ENCODE data around the gene HOXA11. TPM values are rescaled to one million over a fixed set of nuclear protein-coding genes. Genes with fewer than 3 reads are reported as not detected.

Gene HOXA11
- total RNA-seq, 1 experiment from 2014 or later = not detected

GRCh38 chr7:27208998-27209397, 24.0 kb upstream of the HOXA11 start:
- no peak for DNase-seq (ENCODE audit: low spot score)
- ATAC-seq = no peak
- Mint-ChIP-seq H3K4me3 (no peak overlapping the region), H3K36me3 (no peaks in the 10 kb centered on the region), H3K4me1 (peaks cover 25% of the 10 kb centered on the region), H3K27ac (no peak overlapping the region), H3K9me3 (no peaks in the 10 kb centered on the region), H3K27me3 (ENCODE audit: low read depth) (peaks cover 100% of the 10 kb centered on the region)
- ChIA-PET POLR2A (no interaction called here), CTCF (interaction anchor here (0.7 to 3.5 kb wide), 10 partner anchors 10 to 811 kb away, joined by 3 to 23 read pairs (median 6); partner anchors contain the start of gene HOXA13)
- TF ChIP-seq ATF1 (CRISPR knock-in tag; IDR thresholded peaks at IDR 0.05) = no peak

- POLR2A ChIA-PET = no interaction called here
Observed at GRCh38 chr7:27207348-27207985, 22.4 kb upstream of the HOXA11 start.

GRCh38 chr7:27205325-27206280, 20.6 kb upstream of the HOXA11 start:
- Mint-ChIP-seq H3K27ac (no peak overlapping the region), H3K36me3 (no peaks in the 10 kb centered on the region), H3K9me3 (no peaks in the 10 kb centered on the region), H3K4me3 (peak overlapping the region; percentile 41), H3K4me1 (peaks cover 30% of the 10 kb centered on the region), H3K27me3 (ENCODE audit: low read depth) (peaks cover 100% of the 10 kb centered on the region)
- DNase-seq (ENCODE audit: low spot score) (no peak), ATAC-seq (no peak)
- ChIA-PET POLR2A (interaction anchor here (0.8 kb wide), 1 partner anchor 30 kb away, joined by 3 read pairs; no protein-coding TSS in a partner anchor), CTCF (interaction anchor here (1.0 to 2.4 kb wide), 5 partner anchors 10 to 400 kb away, joined by 3 to 12 read pairs (median 4); no protein-coding TSS in a partner anchor)
- TF ChIP-seq ZBTB21 (CRISPR knock-in tag; IDR thresholded peaks at IDR 0.05; ENCODE audit: borderline replicate concordance) (no peak), USF1 (CRISPR knock-in tag; IDR thresholded peaks at IDR 0.05) (no peak), ZNF532 (CRISPR knock-in tag; IDR thresholded peaks at IDR 0.05; ENCODE audit: borderline replicate concordance) (no peak), PREB (CRISPR knock-in tag; IDR thresholded peaks at IDR 0.05; ENCODE audit: borderline replicate concordance) (no peak), ZNF219 (CRISPR knock-in tag; IDR thresholded peaks at IDR 0.05; ENCODE audit: borderline replicate concordance) (no peak), CDX4 (CRISPR knock-in tag; IDR thresholded peaks at IDR 0.05; ENCODE audit: borderline replicate concordance) (no peak), TP53 (CRISPR knock-in tag; IDR thresholded peaks at IDR 0.05) (no peak), MYBL2 (CRISPR knock-in tag; IDR thresholded peaks at IDR 0.05) (no peak), OVOL2 (CRISPR knock-in tag; IDR thresholded peaks at IDR 0.05; ENCODE audit: borderline replicate concordance) (no peak)

More at GRCh38 chr7:27207348-27207985, 22.4 kb upstream of the HOXA11 start:
- Mint-ChIP-seq H3K9me3 (no peaks in the 10 kb centered on the region), H3K36me3 (no peaks in the 10 kb centered on the region), H3K27ac (no peak overlapping the region), H3K27me3 (ENCODE audit: low read depth) (peaks cover 100% of the 10 kb centered on the region), H3K4me1 (peaks cover 20% of the 10 kb centered on the region), H3K4me3 (no peak overlapping the region)
- CTCF ChIA-PET = interaction anchor here (1.4 to 1.8 kb wide), 2 partner anchors 11 to 399 kb away, joined by 3 to 6 read pairs; no protein-coding TSS in a partner anchor
- ATAC-seq = no peak
- TF ChIP-seq PRRX2 (CRISPR knock-in tag; IDR thresholded peaks at IDR 0.05) (no peak), TEAD1 (CRISPR knock-in tag; IDR thresholded peaks at IDR 0.05) (no peak), CREM (CRISPR knock-in tag; IDR thresholded peaks at IDR 0.05) (no peak), MXD4 (CRISPR knock-in tag; IDR thresholded peaks at IDR 0.05; ENCODE audit: borderline replicate concordance) (no peak), ZNF263 (CRISPR knock-in tag; IDR thresholded peaks at IDR 0.05; ENCODE audit: low read depth) (no peak), E2F4 (CRISPR knock-in tag; IDR thresholded peaks at IDR 0.05; ENCODE audit: borderline replicate concordance, low read depth) (no peak), PREB (CRISPR knock-in tag; IDR thresholded peaks at IDR 0.05; ENCODE audit: borderline replicate concordance) (no peak)
- no peak for DNase-seq (ENCODE audit: low spot score)

All from WTC11 (cell line).